CD4-positive, alpha-beta T cell treated with Interleukin-6 for 4 hours (primary cell): Measurements from ENCODE around the gene EEFSEC.

Experiments used
- DNase-seq: peaks from one replicate; pipeline ENCODE4 v3.0.0-alpha.2; 2020; ENCODE audit warnings: mixed read lengths

Gene EEFSEC

GRCh38 chr3:128457937-128458336 is 304.7 kb downstream of the EEFSEC start:
- DNase-seq: no peak
